ENCODE data around the gene ZP1.

The ZP1 gene

GRCh38 chr11:60897496-60897895, 30.2 kb downstream of the ZP1 start:
- H3K4me3 ChIP-seq (ENCODE audit: low read depth in 1 of 5, low read length in 5 of 5), result no peak overlapping the region
- no peak overlapping the region for H3K9ac ChIP-seq (ENCODE audit: low read length in 5 of 5)
- no peaks in the 10 kb centered on the region for H3K9me3 ChIP-seq (ENCODE audit: control insufficient read depth in 5 of 5, low read length in 5 of 5)
- peaks cover 0 to 9% (median 6%) of the 10 kb centered on the region in 5 donors for H3K4me1 ChIP-seq (ENCODE audit: control insufficient read depth in 5 of 5, insufficient read depth in 5 of 5, low read length in 5 of 5)
- H3K27me3 ChIP-seq (ENCODE audit: control insufficient read depth in 5 of 5, insufficient read depth in 4 of 5, low read length in 5 of 5), result no peaks in the 10 kb centered on the region
- H3K36me3 ChIP-seq (ENCODE audit: control insufficient read depth in 5 of 5, insufficient read depth in 5 of 5, low read length in 5 of 5), result peaks cover 39 to 93% (median 81%) of the 10 kb centered on the region in 5 donors
- no peak overlapping the region for H3K27ac ChIP-seq (ENCODE audit: low read depth, low read length)

DNA sequence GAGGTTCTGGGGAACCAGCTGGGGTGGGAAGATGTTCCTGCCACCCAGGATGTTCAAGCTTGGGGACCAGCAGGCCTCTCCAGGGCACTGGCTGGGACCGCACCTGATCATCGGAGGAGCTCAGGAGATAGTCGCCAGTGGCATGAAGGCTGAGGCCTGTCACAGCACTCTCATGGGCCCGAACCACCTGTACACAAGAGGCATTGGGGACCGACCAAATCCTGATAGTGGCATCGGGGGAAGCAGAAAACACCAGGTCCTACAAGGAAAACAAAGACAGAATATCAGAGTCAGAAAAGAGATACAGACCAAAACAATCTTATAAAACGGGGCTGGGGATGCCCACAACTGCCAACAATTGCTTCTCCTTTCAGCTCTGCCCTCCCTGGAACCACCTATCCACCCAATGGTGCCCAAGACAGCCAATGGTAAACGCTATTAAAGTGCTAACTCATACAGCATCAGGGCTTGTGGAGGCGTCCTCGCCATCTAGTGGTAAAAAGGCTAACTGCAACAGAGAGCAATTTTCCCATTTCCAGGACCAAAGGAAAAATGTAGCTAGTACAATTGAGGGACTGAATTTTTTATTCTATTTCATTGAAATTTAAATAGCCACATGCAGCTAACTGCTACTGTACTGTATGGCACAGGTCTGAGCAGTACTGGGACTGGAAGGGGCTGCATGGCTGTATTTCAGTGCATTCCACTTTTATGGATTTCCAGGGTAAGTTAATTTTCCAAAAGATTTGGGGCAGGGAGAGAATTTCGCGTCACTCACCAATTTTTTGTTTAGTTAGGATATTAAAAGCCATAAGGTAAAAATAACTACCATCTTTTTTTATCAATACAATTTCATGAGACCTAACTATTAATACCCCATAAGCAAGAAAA, 31.9 kb downstream of the ZP1 start:
- peaks cover 0 to 9% (median 6%) of the 10 kb centered on the region in 5 donors for H3K4me1 ChIP-seq (ENCODE audit: control insufficient read depth in 5 of 5, insufficient read depth in 5 of 5, low read length in 5 of 5)
- no peak overlapping the region for H3K27ac ChIP-seq (ENCODE audit: low read depth, low read length)
- H3K9ac ChIP-seq (ENCODE audit: low read length in 5 of 5), result no peak overlapping the region
- no peaks in the 10 kb centered on the region for H3K9me3 ChIP-seq (ENCODE audit: control insufficient read depth in 5 of 5, low read length in 5 of 5)
- H3K4me3 ChIP-seq (ENCODE audit: low read depth in 1 of 5, low read length in 5 of 5), result no peak overlapping the region
- no peaks in the 10 kb centered on the region for H3K27me3 ChIP-seq (ENCODE audit: control insufficient read depth in 5 of 5, insufficient read depth in 4 of 5, low read length in 5 of 5)
- peaks cover 36 to 91% (median 84%) of the 10 kb centered on the region in 5 donors for H3K36me3 ChIP-seq (ENCODE audit: control insufficient read depth in 5 of 5, insufficient read depth in 5 of 5, low read length in 5 of 5)

GRCh38 chr11:60899977-60900376, 32.6 kb downstream of the ZP1 start:
- peaks cover 29 to 84% (median 77%) of the 10 kb centered on the region in 5 donors for H3K36me3 ChIP-seq (ENCODE audit: control insufficient read depth in 5 of 5, insufficient read depth in 5 of 5, low read length in 5 of 5)
- H3K27ac ChIP-seq (ENCODE audit: low read depth, low read length), result no peak overlapping the region
- H3K9me3 ChIP-seq (ENCODE audit: control insufficient read depth in 5 of 5, low read length in 5 of 5), result no peaks in the 10 kb centered on the region
- H3K4me3 ChIP-seq (ENCODE audit: low read depth in 1 of 5, low read length in 5 of 5), result no peak overlapping the region
- H3K4me1 ChIP-seq (ENCODE audit: control insufficient read depth in 5 of 5, insufficient read depth in 5 of 5, low read length in 5 of 5), result peaks cover 4 to 15% (median 12%) of the 10 kb centered on the region in 5 donors
- H3K27me3 ChIP-seq (ENCODE audit: control insufficient read depth in 5 of 5, insufficient read depth in 4 of 5, low read length in 5 of 5), result no peaks in the 10 kb centered on the region
- H3K9ac ChIP-seq (ENCODE audit: low read length in 5 of 5), result no peak overlapping the region

- H3K9me3 ChIP-seq (ENCODE audit: control insufficient read depth in 5 of 5, low read length in 5 of 5), result no peaks in the 10 kb centered on the region
- H3K27me3 ChIP-seq (ENCODE audit: control insufficient read depth in 5 of 5, insufficient read depth in 4 of 5, low read length in 5 of 5), result no peaks in the 10 kb centered on the region
- no peak overlapping the region for H3K4me3 ChIP-seq (ENCODE audit: low read depth in 1 of 5, low read length in 5 of 5)
- H3K4me1 ChIP-seq (ENCODE audit: control insufficient read depth in 5 of 5, insufficient read depth in 5 of 5, low read length in 5 of 5), result peaks cover 12 to 17% (median 16%) of the 10 kb centered on the region in 5 donors
- H3K36me3 ChIP-seq (ENCODE audit: control insufficient read depth in 5 of 5, insufficient read depth in 5 of 5, low read length in 5 of 5), result peaks cover 26 to 76% (median 70%) of the 10 kb centered on the region in 5 donors
- H3K27ac ChIP-seq (ENCODE audit: low read depth, low read length), result no peak overlapping the region
- H3K9ac ChIP-seq (ENCODE audit: low read length in 5 of 5), result no peak overlapping the region
Observed at GRCh38 chr11:60900673-60901404, 33.5 kb downstream of the ZP1 start.

DNA sequence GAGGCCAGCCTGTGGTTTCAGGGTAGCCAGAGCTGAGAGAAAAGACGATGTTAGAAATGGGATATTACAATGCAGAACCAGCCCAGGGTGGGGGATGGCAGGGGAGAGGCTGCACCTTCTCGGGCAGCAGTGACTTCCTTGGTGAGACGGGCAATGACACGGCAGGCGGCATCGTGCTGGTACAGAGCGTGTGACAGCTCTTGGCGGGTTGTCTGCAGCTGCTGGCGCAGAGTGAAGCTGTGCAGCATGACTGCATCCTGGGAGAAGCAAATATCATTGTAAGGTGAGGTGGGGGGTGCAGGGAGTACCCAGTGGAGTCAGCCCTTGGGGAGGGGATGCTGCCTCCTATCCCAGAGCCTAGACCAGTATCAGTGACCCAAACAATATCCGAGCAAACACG, 35.3 kb downstream of the ZP1 start:
- H3K9ac ChIP-seq (ENCODE audit: low read length in 5 of 5), result no peak overlapping the region
- H3K36me3 ChIP-seq (ENCODE audit: control insufficient read depth in 5 of 5, insufficient read depth in 5 of 5, low read length in 5 of 5), result peaks cover 15 to 58% (median 54%) of the 10 kb centered on the region in 5 donors
- H3K4me3 ChIP-seq (ENCODE audit: low read depth in 1 of 5, low read length in 5 of 5), result no peak overlapping the region
- H3K27ac ChIP-seq (ENCODE audit: low read depth, low read length), result no peak overlapping the region
- H3K27me3 ChIP-seq (ENCODE audit: control insufficient read depth in 5 of 5, insufficient read depth in 4 of 5, low read length in 5 of 5), result peaks cover 0 to 4% (median 0%) of the 10 kb centered on the region in 5 donors
- H3K9me3 ChIP-seq (ENCODE audit: control insufficient read depth in 5 of 5, low read length in 5 of 5), result no peaks in the 10 kb centered on the region
- peaks cover 16 to 27% (median 24%) of the 10 kb centered on the region in 5 donors for H3K4me1 ChIP-seq (ENCODE audit: control insufficient read depth in 5 of 5, insufficient read depth in 5 of 5, low read length in 5 of 5)

DNA sequence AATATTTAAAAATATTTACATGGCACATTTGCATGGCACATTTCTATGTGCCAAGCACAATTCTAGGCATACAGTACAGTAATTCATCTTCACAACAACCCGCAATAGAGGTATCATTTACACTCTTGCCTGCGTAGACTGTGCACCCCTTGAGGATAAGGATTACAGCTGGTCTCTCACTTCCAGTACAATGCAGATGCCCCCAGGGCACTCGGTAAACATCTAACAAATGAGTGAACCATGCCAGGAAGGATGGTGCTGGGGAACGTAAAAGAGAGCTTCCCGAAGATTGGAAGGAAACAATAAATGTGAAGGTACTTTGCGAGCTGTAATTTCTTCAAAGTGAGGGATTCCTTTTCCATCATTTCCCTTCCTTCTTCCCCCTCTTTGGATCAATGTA, 37.7 kb downstream of the ZP1 start:
- H3K9ac ChIP-seq (ENCODE audit: low read length in 5 of 5), result peak overlapping the region; percentile 41 to 94 (median 86)
- H3K27ac ChIP-seq (ENCODE audit: low read depth, low read length), result peak overlapping the region; percentile 96
- H3K27me3 ChIP-seq (ENCODE audit: control insufficient read depth in 5 of 5, insufficient read depth in 4 of 5, low read length in 5 of 5), result peaks cover 0 to 4% (median 0%) of the 10 kb centered on the region in 5 donors
- peak overlapping the region in 4 of 5 donors; percentile 73 to 95 (median 86) for H3K4me3 ChIP-seq (ENCODE audit: low read depth in 1 of 5, low read length in 5 of 5)
- peaks cover 16 to 30% (median 24%) of the 10 kb centered on the region in 5 donors for H3K4me1 ChIP-seq (ENCODE audit: control insufficient read depth in 5 of 5, insufficient read depth in 5 of 5, low read length in 5 of 5)
- H3K36me3 ChIP-seq (ENCODE audit: control insufficient read depth in 5 of 5, insufficient read depth in 5 of 5, low read length in 5 of 5), result peaks cover 10 to 39% (median 36%) of the 10 kb centered on the region in 5 donors
- no peaks in the 10 kb centered on the region for H3K9me3 ChIP-seq (ENCODE audit: control insufficient read depth in 5 of 5, low read length in 5 of 5)

DNA sequence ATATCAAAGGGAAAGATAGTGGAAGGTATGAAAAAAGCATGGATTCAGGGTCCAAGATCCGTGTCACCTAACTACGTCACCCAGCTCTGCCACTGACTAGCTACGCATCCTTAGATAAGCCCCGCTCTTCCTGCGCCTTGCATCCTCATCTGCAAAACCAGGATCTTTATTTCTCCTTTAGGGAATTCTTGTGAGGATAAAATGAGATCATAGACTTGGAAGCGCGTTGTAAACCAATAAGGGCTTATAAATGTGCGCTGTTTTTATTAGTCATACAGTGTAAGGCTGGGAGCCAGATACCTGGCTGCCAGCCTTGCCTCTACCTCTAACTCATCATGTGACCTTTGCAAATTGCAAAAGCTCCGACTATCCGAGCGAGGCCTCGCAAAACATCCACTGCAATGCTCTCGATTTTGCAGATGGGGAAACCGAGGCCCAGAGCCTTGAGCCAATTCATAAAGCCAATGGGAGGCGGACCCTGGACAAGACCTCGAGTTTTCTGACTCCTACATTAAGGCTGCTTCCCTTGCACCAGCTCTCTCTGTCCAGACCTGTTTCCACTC, 38.3 kb downstream of the ZP1 start:
- Histone ChIP-seq H3K27me3 (ENCODE audit: control insufficient read depth in 5 of 5, insufficient read depth in 4 of 5, low read length in 5 of 5) (peaks cover 0 to 4% (median 0%) of the 10 kb centered on the region in 5 donors), H3K36me3 (ENCODE audit: control insufficient read depth in 5 of 5, insufficient read depth in 5 of 5, low read length in 5 of 5) (peaks cover 8 to 33% (median 31%) of the 10 kb centered on the region in 5 donors), H3K4me1 (ENCODE audit: control insufficient read depth in 5 of 5, insufficient read depth in 5 of 5, low read length in 5 of 5) (peaks cover 16 to 33% (median 24%) of the 10 kb centered on the region in 5 donors), H3K27ac (ENCODE audit: low read depth, low read length) (peak overlapping the region; percentile 96), H3K4me3 (ENCODE audit: low read depth in 1 of 5, low read length in 5 of 5) (peak overlapping the region; percentile 73 to 95 (median 80)), H3K9me3 (ENCODE audit: control insufficient read depth in 5 of 5, low read length in 5 of 5) (no peaks in the 10 kb centered on the region), H3K9ac (ENCODE audit: low read length in 5 of 5) (peak overlapping the region; percentile 84 to 97 (median 91))

GRCh38 chr11:60906132-60906972, 39.0 kb downstream of the ZP1 start, which contains the start of gene PRPF19:
PRPF19 (minus strand) TSS chr11:60906585; CDS start chr11:60906382, 203 bp downstream.
- H3K9me3 ChIP-seq (ENCODE audit: control insufficient read depth in 5 of 5, low read length in 5 of 5), result no peaks in the 10 kb centered on the region
- H3K27me3 ChIP-seq (ENCODE audit: control insufficient read depth in 5 of 5, insufficient read depth in 4 of 5, low read length in 5 of 5), result peaks cover 0 to 4% (median 0%) of the 10 kb centered on the region in 5 donors

DNA sequence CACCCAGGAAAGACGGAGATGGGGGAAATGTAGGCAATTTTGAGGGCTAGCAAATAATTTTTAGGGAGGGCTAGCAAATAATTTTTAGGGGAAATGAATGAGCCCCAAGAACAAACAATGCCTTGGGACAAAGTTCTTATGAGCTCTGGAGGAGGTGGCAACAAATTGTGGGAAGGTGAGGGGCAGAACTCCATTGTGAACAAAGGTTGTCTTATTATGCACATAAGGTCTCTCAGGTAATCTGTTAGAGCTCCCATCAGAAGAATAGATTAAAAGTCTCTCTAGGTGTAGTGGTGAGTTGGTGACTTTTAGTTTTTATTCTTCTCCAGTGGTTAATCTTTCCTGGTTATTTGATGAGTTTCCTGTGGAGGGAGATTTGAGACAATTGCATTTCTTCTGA, 41.5 kb downstream of the ZP1 start:
- Histone ChIP-seq H3K4me3 (ENCODE audit: low read depth in 1 of 5, low read length in 5 of 5) (no peak overlapping the region), H3K9ac (ENCODE audit: low read length in 5 of 5) (no peak overlapping the region), H3K4me1 (ENCODE audit: control insufficient read depth in 5 of 5, insufficient read depth in 5 of 5, low read length in 5 of 5) (peaks cover 27 to 60% (median 44%) of the 10 kb centered on the region in 5 donors), H3K9me3 (ENCODE audit: control insufficient read depth in 5 of 5, low read length in 5 of 5) (no peaks in the 10 kb centered on the region), H3K36me3 (ENCODE audit: control insufficient read depth in 5 of 5, insufficient read depth in 5 of 5, low read length in 5 of 5) (peaks cover 0 to 1% (median 0%) of the 10 kb centered on the region in 5 donors), H3K27ac (ENCODE audit: low read depth, low read length) (no peak overlapping the region), H3K27me3 (ENCODE audit: control insufficient read depth in 5 of 5, insufficient read depth in 4 of 5, low read length in 5 of 5) (peaks cover 0 to 4% (median 0%) of the 10 kb centered on the region in 5 donors)

More at GRCh38 chr11:60906132-60906972, 39.0 kb downstream of the ZP1 start, which contains the start of gene PRPF19:
- H3K4me3 ChIP-seq (ENCODE audit: low read depth in 1 of 5, low read length in 5 of 5), result peak within 1 kb of the TSS; percentile 73 to 95 (median 80)
- peaks cover 7 to 26% (median 23%) of the 10 kb centered on the region in 5 donors for H3K36me3 ChIP-seq (ENCODE audit: control insufficient read depth in 5 of 5, insufficient read depth in 5 of 5, low read length in 5 of 5)
- peak within 1 kb of the TSS; percentile 96 for H3K27ac ChIP-seq (ENCODE audit: low read depth, low read length)
- peak within 1 kb of the TSS; percentile 86 to 98 (median 94) for H3K9ac ChIP-seq (ENCODE audit: low read length in 5 of 5)
- H3K4me1 ChIP-seq (ENCODE audit: control insufficient read depth in 5 of 5, insufficient read depth in 5 of 5, low read length in 5 of 5), result peaks cover 20 to 40% (median 29%) of the 10 kb centered on the region in 5 donors
